AG09319 (cell line): ENCODE measurements around the gene RBM5.

Experiments used
- DNase-seq: peaks from one replicate; pipeline ENCODE4 v3.0.0-alpha.2; 2010; ENCODE audit warnings: low read depth; ENCODE audit errors: extremely low read depth
- CTCF ChIP-seq: IDR thresholded peaks from 2 replicates; pipeline ENCODE4 v1.5.1; 2011; ENCODE audit warnings: low read depth, mild to moderate bottlenecking, inconsistent platforms, low read length, moderate library complexity

RBM5 gene

GRCh38 chr3:50125541-50126286, 37.0 kb downstream of the RBM5 start:
- TF ChIP-seq CTCF = no peak
- no peak for DNase-seq

GRCh38 chr3:50126287-50127211, 37.8 kb downstream of the RBM5 start:
- TF ChIP-seq CTCF = no peak
- no peak for DNase-seq

- TF ChIP-seq CTCF = no peak
- DNase-seq = no peak
Measured at GRCh38 chr3:50127251-50127691, 38.6 kb downstream of the RBM5 start.

- TF ChIP-seq CTCF = no peak
- DNase-seq = no peak
Measured at GRCh38 chr3:50128001-50128400, 39.3 kb downstream of the RBM5 start.

- TF ChIP-seq CTCF = no peak
- no peak for DNase-seq
Measured at GRCh38 chr3:50130436-50130835, 41.7 kb downstream of the RBM5 start.

GRCh38 chr3:50132421-50133282, 43.9 kb downstream of the RBM5 start:
- TF ChIP-seq CTCF = no peak
- no peak for DNase-seq

- DNase-seq = no peak
- no peak for TF ChIP-seq CTCF
Measured at GRCh38 chr3:50133283-50133615, 44.5 kb downstream of the RBM5 start.
